IPS-NIHi7 (cell line): ENCODE results near the gene OR2D3.
"Not testable (repeated sequence)": the region's sequence is repeated elsewhere in the genome, so short reads cannot be mapped to it uniquely, and the experiment has no call there.

Source experiments
- DNase-seq: peaks from one replicate; pipeline ENCODE4 v3.0.0; 2012; ENCODE audit warnings: mixed read lengths; ENCODE audit errors: extremely low spot score

OR2D3 gene

GRCh38 chr11:6927030-6927617 is 6.3 kb downstream of the OR2D3 start:
- DNase-seq, result no peak

DNA sequence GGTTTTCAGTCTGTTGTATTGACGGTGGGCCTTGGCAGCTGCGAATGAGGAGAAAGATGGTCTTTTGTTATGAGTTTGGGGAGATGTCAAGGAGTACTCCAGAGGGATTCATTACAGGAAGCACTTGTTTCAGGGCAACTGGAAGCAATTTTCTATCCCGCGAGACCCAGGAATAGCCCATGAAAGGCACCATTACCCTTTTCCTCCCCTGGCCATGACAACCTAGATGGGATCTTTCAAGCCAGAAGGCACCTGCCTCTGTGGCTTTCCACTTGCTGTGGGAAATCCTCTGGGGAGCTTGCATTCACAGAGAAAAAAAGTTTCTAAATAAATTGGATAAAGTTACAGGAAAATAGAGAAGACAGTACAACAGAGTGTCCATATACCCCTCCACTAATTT is 8.1 kb downstream of the OR2D3 start:
- DNase-seq, result no peak

GRCh38 chr11:6931146-6931713 is 10.4 kb downstream of the OR2D3 start:
- no peak for DNase-seq

DNA sequence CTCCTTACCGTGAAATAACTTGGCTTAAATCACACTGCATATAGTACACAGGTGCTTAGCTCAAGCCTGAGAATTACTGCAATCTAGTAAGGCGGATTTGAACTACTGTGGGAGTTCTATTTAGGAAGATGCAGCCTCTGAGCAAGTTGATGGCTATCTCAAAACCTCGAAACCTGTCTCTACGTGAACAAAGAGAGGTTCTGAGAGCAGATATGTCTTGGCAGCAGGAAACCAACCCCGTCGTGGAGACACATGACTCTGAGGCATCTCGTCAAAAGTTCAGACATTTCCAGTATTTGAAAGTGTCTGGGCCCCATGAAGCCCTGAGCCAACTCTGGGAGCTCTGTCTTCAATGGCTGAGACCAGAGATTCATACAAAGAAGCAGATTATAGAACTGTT is 11.3 kb downstream of the OR2D3 start:
- DNase-seq, result no peak

DNA sequence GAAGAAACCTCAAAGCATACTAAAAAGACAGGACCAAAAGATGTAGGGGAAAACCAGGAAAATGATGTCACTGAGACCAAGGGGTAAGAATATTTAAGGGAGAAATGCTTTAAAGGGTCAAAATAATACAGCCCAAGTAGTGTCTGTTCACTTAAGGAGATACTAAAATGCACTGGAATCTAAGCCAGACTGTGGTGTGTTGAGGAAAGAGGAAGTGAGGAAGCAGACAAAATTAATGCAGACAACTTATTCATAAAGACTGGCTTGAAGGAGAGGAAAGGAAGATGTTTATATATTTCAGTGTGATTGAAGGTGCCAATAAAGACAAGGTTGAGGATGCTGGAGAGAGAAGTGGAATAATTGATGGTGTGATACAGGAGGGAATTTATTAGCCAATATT is 21.2 kb downstream of the OR2D3 start:
- no peak for DNase-seq

DNA sequence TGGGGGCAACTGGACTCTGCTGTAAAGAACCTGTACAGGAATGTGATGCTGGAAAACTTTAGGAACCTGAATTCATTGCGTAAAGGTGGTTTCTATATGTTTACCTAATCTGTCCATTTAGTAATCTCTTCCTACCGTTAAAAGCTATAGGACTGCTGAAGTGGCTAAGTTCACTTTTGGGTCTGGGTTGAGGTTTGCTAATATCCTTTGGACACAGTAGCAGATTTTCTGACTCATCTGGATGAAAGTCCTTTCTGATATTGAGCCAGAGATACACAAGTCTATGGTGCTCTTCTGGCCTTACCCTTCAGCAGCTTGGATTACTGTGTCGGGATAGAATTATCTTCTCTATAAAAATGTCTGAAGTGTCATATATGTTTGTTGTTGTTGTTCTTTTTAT is 22.3 kb downstream of the OR2D3 start:
- no peak for DNase-seq

DNA sequence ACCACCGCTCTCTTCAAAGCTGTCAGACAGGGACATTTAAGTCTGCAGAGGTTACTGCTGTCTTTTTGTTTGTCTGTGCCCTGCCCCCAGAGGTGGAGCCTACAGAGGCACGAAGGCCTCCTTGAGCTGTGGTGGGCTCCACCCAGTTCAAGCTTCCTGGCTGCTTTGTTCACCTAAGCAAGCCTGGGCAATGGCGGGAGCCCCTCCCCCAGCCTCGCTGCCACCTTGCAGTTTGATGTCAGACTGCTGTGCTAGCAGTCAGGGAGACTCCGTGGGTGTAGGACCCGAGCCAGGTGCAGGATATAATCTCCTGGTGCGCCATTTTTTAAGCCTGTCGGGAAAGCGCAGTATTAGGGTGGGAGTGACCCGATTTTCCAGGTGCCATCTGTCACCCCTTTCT is 33.4 kb downstream of the OR2D3 start:
- DNase-seq, result not testable (repeated sequence)

DNA sequence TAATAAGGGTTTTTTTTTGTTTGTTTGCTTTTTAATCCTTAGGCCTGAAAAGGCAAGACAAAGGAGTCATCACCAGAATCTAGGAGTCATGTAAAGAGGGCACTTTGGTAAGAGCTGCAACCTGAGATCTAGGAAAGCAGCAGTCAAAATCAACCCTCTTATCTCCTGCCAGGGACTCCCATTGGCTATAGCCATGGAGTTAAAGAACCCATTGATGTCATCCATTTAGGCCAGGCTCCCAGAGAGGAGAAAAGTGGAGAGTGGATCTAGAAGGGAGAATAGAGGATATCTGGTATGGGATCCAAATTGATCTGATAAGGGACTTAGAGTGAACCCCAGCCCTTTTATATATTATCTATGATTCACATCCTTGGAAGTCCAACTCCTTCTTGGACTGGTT is 41.3 kb downstream of the OR2D3 start:
- peak; percentile 15 for DNase-seq

DNA sequence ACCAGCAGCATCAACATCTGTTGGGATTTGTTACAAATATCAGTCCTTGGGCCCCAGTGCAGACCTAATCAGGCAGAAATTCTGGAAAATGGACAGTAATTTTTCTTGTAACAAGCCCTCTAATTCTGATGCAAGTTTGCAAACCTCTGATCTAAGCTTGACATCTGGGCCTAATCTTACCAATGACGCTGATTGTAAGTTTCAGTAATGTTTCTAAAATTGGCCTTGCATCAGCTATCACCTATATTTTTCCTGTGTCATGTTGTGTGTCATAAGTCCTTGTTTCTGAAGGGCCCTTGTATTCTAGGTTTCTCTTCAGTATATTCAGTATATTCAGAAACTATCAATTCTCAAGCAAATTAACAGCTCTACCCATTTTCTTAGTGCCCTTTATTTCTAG is 41.9 kb downstream of the OR2D3 start:
- DNase-seq, result no peak

GRCh38 chr11:6968816-6969215 is 48.0 kb downstream of the OR2D3 start:
- no peak for DNase-seq

DNA sequence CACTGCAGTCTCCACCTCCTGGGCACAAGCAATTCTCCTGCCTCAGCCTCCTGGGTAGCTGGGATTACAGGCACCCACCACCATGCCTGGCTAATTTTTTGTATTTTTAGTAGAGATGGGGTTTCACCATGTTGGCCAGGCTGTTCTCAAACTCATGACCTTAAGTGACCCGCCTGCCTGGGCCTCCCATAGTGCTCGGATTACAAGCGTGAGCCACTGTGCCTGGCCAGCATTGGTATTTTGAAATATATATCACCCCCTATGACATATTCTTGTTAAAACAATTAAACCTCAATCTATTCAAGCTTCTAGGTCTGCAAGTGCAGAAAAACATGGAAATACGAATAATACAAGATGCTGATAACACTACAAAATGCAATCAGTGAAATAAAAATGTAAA is 49.1 kb downstream of the OR2D3 start:
- not testable (repeated sequence) for DNase-seq
